GM18519 (cell line): ENCODE results near the gene SKP1.

ENCODE experiments used
- ATAC-seq: cut with Tn5 transposase; IDR thresholded peaks from one replicate; pipeline ENCODE4 v1.9.1; 2021; ENCODE audit warnings: mild to moderate bottlenecking, moderate library complexity; ENCODE audit not compliant: unreplicated experiment, low FRiP score

The SKP1 gene

GRCh38 chr5:134114886-134115805 is 61.6 kb downstream of the SKP1 start:
- ATAC-seq, result no peak

- ATAC-seq, result peak; percentile 42
Observed at GRCh38 chr5:134113902-134114875, 62.6 kb downstream of the SKP1 start, which contains the start of gene TCF7. Gene TCF7, plus strand, starts transcription at chr5:134114681. Its CDS starts 226 bp downstream, at chr5:134114907.

- ATAC-seq, result no peak
Observed at GRCh38 chr5:134113363-134113889, 63.3 kb downstream of the SKP1 start.

GRCh38 chr5:134112726-134113362 is 63.9 kb downstream of the SKP1 start:
- ATAC-seq, result no peak

GRCh38 chr5:134111741-134112647 is 64.8 kb downstream of the SKP1 start:
- ATAC-seq, result no peak

GRCh38 chr5:134110382-134110781 is 66.4 kb downstream of the SKP1 start:
- ATAC-seq, result no peak

GRCh38 chr5:134107779-134108178 is 69.0 kb downstream of the SKP1 start:
- no peak for ATAC-seq

GRCh38 chr5:134106991-134107701 is 69.6 kb downstream of the SKP1 start:
- no peak for ATAC-seq

- ATAC-seq, result no peak
Observed at GRCh38 chr5:134103998-134104654, 72.6 kb downstream of the SKP1 start.

- ATAC-seq, result no peak
Observed at GRCh38 chr5:134103397-134103796, 73.4 kb downstream of the SKP1 start.

- no peak for ATAC-seq
Observed at GRCh38 chr5:134101686-134102439, 74.9 kb downstream of the SKP1 start.

GRCh38 chr5:134100283-134101091 is 76.3 kb downstream of the SKP1 start:
- peak; percentile 87 for ATAC-seq

- no peak for ATAC-seq
Observed at GRCh38 chr5:134099939-134100282, 76.8 kb downstream of the SKP1 start.

- ATAC-seq, result no peak
Observed at GRCh38 chr5:134099288-134099872, 77.4 kb downstream of the SKP1 start.
